Caco-2 (cell line): ENCODE data around the gene EZR. TPM values are rescaled to one million over a fixed set of nuclear protein-coding genes. Genes with fewer than 3 reads are reported as not detected.

ENCODE experiments used
- BruUV-seq: library from RNA; stranded (reverse); fragments of 400-500 nt; replicated peaks from 2 replicates; lab custom pipeline; 2021; lab: Mats Ljungman, UMichigan
- CTCF ChIA-PET: fragments of 300-600 bp; sonication (Branson Sonifier 250); formaldehyde crosslinking; loops from one replicate; lab custom pipeline; 2022; ENCODE audit warnings: antibody characterized with exemption; lab: Charles Lee
- POLR2A ChIA-PET: fragments of 300-600 bp; sonication (Branson Sonifier 250); formaldehyde crosslinking; loops from one replicate; lab custom pipeline; 2022; ENCODE audit warnings: antibody characterized with exemption; lab: Charles Lee
- DNase-seq, 2 experiments: peaks; one replicate each; pipeline versions ENCODE4 v3.0.0 to v3.0.0-alpha.2; 2020 to 2022
- H3K27me3 ChIP-seq: replicated peaks from 2 replicates; pipeline ENCODE4 v1.6.0; 2011; ENCODE audit warnings: low read length; ENCODE audit not compliant: control insufficient read depth, insufficient read depth
- H3K36me3 ChIP-seq: 2 replicates; pipeline ENCODE4 v1.5.1; 2011; ENCODE audit warnings: low read length; ENCODE audit not compliant: control insufficient read depth, insufficient read depth
- H3K4me1 ChIP-seq: fragments of 250-450 bp; sonication (Bioruptor Pico); 2 replicates; pipeline ENCODE4 v1.5.1; 2020; ENCODE audit warnings: mild to moderate bottlenecking
- H3K4me3 ChIP-seq: 2 replicates; pipeline ENCODE4 v1.5.1; 2011; ENCODE audit warnings: low read depth, mild to moderate bottlenecking, control low read depth, low read length
- H3K9me3 ChIP-seq: fragments of 250-450 bp; sonication (Bioruptor Pico); 2 replicates; pipeline ENCODE4 v1.5.1; 2020; ENCODE audit warnings: mild to moderate bottlenecking, moderate library complexity
- H3K27ac Mint-ChIP-seq: one replicate; pipeline ENCODE4 v1.8.0; 2022; ENCODE audit warnings: mixed read lengths; ENCODE audit not compliant: unreplicated experiment
- H3K27me3 Mint-ChIP-seq: one replicate; pipeline ENCODE4 v1.8.0; 2022; ENCODE audit warnings: mixed read lengths; ENCODE audit not compliant: insufficient read depth, unreplicated experiment
- H3K36me3 Mint-ChIP-seq: one replicate; pipeline ENCODE4 v1.8.0; 2022; ENCODE audit warnings: mild to moderate bottlenecking, mixed read lengths; ENCODE audit not compliant: insufficient read depth, unreplicated experiment
- H3K4me1 Mint-ChIP-seq: one replicate; pipeline ENCODE4 v1.8.0; 2022; ENCODE audit warnings: low read depth, mixed read lengths; ENCODE audit not compliant: unreplicated experiment
- H3K4me3 Mint-ChIP-seq: one replicate; pipeline ENCODE4 v1.8.0; 2022; ENCODE audit warnings: mild to moderate bottlenecking, moderate library complexity, mixed read lengths; ENCODE audit not compliant: unreplicated experiment
- H3K9me3 Mint-ChIP-seq: one replicate; pipeline ENCODE4 v1.8.0; 2022; ENCODE audit warnings: mixed read lengths; ENCODE audit not compliant: unreplicated experiment
- CTCF ChIP-seq, 2 experiments: fragments of 200-600 bp in 1 of 2; IDR thresholded peaks; 1 replicate in 1 of 2; 2 replicates in 1 of 2; pipeline versions ENCODE4 v1.5.1 to v1.8.0; 2011 to 2022; ENCODE audit warnings: antibody characterized with exemption in 1 of 2, control low read depth in 1 of 2, inconsistent platforms in 1 of 2, low read depth in 1 of 2, low read length in 1 of 2, mild to moderate bottlenecking in 1 of 2, moderate library complexity in 1 of 2; ENCODE audit not compliant: insufficient read depth in 1 of 2, severe bottlenecking in 1 of 2, unreplicated experiment in 1 of 2
- intact Hi-C: fragments of 100-400 bp; cut with micrococcal nuclease; formaldehyde crosslinking; loops from one replicate; pipeline ENCODE4 v1.10.0; 2022; ENCODE audit not compliant: unreplicated experiment
- total RNA-seq: library from RNA; stranded (reverse); gene quantifications from 2 replicates; pipeline ENCODE4 v1.2.3, GENCODE V29; 2022

Gene EZR
- total RNA-seq, 1 experiment from 2014 or later, result 290 TPM

GRCh38 chr6:158729906-158730540 is 89.1 kb downstream of the EZR start:
- Mint-ChIP-seq H3K9me3 (peaks cover 10% of the 10 kb centered on the region), H3K4me1 (no peaks in the 10 kb centered on the region), H3K36me3 (no peaks in the 10 kb centered on the region), H3K4me3 (no peak overlapping the region), H3K27ac (no peak overlapping the region), H3K27me3 (no peaks in the 10 kb centered on the region)
- ChIA-PET CTCF (no interaction called here), POLR2A (no interaction called here)
- BruUV-seq, result no TSS peak
- TF ChIP-seq CTCF (IDR thresholded peaks at IDR 0.05; ENCODE audit: insufficient read depth in 1 of 2, low read depth in 1 of 2, low read length in 1 of 2, severe bottlenecking in 1 of 2, unreplicated experiment in 1 of 2), result no peak
- intact Hi-C loops, result no loop called here
- Histone ChIP-seq H3K36me3 (no peaks in the 10 kb centered on the region), H3K4me3 (no peak overlapping the region), H3K27me3 (no peaks in the 10 kb centered on the region), H3K4me1 (no peaks in the 10 kb centered on the region), H3K9me3 (peaks cover 6% of the 10 kb centered on the region; the same call in 1 of the 2 replicates)
- no peak for DNase-seq

GRCh38 chr6:158725704-158726103 is 93.5 kb downstream of the EZR start:
- Mint-ChIP-seq H3K36me3 (no peaks in the 10 kb centered on the region), H3K4me1 (no peaks in the 10 kb centered on the region), H3K4me3 (no peak overlapping the region), H3K9me3 (no peaks in the 10 kb centered on the region), H3K27ac (no peak overlapping the region), H3K27me3 (no peaks in the 10 kb centered on the region)
- no peak for DNase-seq
- no TSS peak for BruUV-seq
- Histone ChIP-seq H3K4me1 (no peaks in the 10 kb centered on the region), H3K36me3 (no peaks in the 10 kb centered on the region), H3K4me3 (no peak overlapping the region), H3K27me3 (no peaks in the 10 kb centered on the region), H3K9me3 (peaks cover 6% of the 10 kb centered on the region; the same call in 1 of the 2 replicates)
- no peak for TF ChIP-seq CTCF (IDR thresholded peaks at IDR 0.05; ENCODE audit: insufficient read depth in 1 of 2, low read depth in 1 of 2, low read length in 1 of 2, severe bottlenecking in 1 of 2, unreplicated experiment in 1 of 2)
- CTCF ChIA-PET, result no interaction called here
- intact Hi-C loops, result no loop called here
- POLR2A ChIA-PET, result no interaction called here

- Mint-ChIP-seq H3K4me1 (peaks cover 7% of the 10 kb centered on the region), H3K9me3 (no peaks in the 10 kb centered on the region), H3K36me3 (no peaks in the 10 kb centered on the region), H3K27me3 (no peaks in the 10 kb centered on the region), H3K4me3 (no peak overlapping the region), H3K27ac (no peak overlapping the region)
- BruUV-seq, result no TSS peak
- Histone ChIP-seq H3K9me3 (no peaks in the 10 kb centered on the region), H3K4me1 (peaks cover 28% of the 10 kb centered on the region), H3K4me3 (no peak overlapping the region), H3K27me3 (no peaks in the 10 kb centered on the region), H3K36me3 (no peaks in the 10 kb centered on the region)
- no peak for DNase-seq
- no peak for TF ChIP-seq CTCF (IDR thresholded peaks at IDR 0.05; ENCODE audit: insufficient read depth in 1 of 2, low read depth in 1 of 2, low read length in 1 of 2, severe bottlenecking in 1 of 2, unreplicated experiment in 1 of 2)
- ChIA-PET CTCF (no interaction called here), POLR2A (no interaction called here)
- intact Hi-C loops, result no loop called here
These were observed 96.9 kb downstream of the EZR start for GRCh38 chr6:158722176-158722729.
